GM12872 (cell line): ENCODE measurements around the gene GCNT2.

Experiments
- TF ChIP-seq, protein P1 (sequence below): IDR thresholded peaks from 3 replicates; pipeline ENCODE4 v1.5.1; 2011; ENCODE audit warnings: low read depth, mild to moderate bottlenecking, low read length, moderate library complexity; ENCODE audit not compliant: insufficient read depth

The GCNT2 gene

DNA sequence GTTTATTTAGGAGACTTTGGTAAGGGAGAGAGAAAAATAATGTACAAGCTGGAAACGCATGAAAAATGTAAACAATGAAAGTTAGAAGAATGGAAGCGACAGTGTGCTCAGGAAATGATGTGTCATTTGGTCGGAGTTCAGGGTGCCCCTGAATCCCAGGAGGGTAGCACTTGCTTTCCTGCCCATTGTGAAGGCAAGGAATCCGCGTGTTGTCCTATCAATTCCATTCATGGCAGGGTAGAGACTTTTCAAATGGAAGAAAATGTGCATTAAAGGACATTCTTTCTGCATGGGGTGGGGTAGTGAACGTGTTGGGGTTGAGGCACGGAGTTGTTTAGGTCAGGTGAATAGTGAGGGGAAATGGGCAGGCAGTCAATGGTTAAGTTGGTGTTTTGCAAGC is 33.7 kb downstream of the GCNT2 start:
- TF ChIP-seq, protein P1, sequence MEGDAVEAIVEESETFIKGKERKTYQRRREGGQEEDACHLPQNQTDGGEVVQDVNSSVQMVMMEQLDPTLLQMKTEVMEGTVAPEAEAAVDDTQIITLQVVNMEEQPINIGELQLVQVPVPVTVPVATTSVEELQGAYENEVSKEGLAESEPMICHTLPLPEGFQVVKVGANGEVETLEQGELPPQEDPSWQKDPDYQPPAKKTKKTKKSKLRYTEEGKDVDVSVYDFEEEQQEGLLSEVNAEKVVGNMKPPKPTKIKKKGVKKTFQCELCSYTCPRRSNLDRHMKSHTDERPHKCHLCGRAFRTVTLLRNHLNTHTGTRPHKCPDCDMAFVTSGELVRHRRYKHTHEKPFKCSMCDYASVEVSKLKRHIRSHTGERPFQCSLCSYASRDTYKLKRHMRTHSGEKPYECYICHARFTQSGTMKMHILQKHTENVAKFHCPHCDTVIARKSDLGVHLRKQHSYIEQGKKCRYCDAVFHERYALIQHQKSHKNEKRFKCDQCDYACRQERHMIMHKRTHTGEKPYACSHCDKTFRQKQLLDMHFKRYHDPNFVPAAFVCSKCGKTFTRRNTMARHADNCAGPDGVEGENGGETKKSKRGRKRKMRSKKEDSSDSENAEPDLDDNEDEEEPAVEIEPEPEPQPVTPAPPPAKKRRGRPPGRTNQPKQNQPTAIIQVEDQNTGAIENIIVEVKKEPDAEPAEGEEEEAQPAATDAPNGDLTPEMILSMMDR = no peak

- TF ChIP-seq, protein P1 = no peak
These were observed 34.6 kb downstream of the GCNT2 start for GRCh38 chr6:10555625-10556309.

GRCh38 chr6:10556589-10556988 is 35.4 kb downstream of the GCNT2 start:
- TF ChIP-seq, protein P1 = no peak

- TF ChIP-seq, protein P1 = no peak
These were observed 35.8 kb downstream of the GCNT2 start for GRCh38 chr6:10556992-10557391.

DNA sequence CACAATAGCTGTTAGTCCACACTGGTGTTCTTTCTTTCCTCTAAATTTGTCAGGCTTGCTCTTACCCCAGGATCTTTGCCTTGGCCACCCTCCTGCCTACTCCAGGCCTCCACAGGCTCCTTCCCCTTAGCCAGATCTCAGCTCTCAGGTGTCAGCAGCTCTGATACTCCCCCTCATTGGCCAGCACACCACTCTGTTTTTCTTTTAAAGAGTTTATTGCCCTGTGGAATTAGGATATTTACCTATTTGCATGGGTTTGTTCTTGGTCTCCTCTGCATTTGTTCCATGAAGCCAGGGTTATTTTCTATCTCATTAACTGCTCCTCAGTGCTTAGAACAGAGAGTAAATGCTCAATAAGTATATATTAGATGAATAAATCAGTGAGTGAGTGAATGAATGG is 36.8 kb downstream of the GCNT2 start:
- TF ChIP-seq, protein P1 = no peak

DNA sequence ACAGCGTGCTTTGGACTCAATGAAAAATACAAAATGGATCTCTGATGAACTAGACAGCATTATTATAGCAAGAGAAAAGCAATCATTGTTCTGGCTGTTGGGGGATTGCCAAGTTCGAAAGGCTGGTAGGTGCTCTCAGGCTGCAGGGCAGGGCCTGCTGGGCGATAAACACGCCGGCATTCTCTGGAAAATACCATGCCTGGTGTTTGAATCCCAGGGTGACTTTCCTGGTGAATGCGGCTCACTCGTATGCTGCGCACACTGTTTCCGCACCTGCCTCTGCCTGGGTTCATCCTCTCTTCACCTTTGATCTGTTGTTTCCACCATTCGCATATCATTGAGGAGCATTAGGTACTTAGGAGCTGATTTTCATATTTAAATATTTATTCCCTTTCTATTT is 37.4 kb downstream of the GCNT2 start:
- TF ChIP-seq, protein P1 = no peak

GRCh38 chr6:10559522-10560152 is 38.5 kb downstream of the GCNT2 start:
- TF ChIP-seq, protein P1 = no peak
